HepG2 (cell line): Measurements from ENCODE around the gene PRR22. TPM values are rescaled to one million over a fixed set of nuclear protein-coding genes. Genes with fewer than 3 reads are reported as not detected.

ENCODE experiments used
- ATAC-seq: fragments of 200-7000 bp; cut with Tn5 transposase; 3 replicates; pipeline ENCODE4 v1.9.1; 2020; ENCODE audit warnings: mild to moderate bottlenecking, moderate library complexity
- BruUV-seq: library from RNA; stranded (reverse); fragments of 400-500 nt; replicated peaks from 2 replicates; lab custom pipeline; 2021; lab: Mats Ljungman, UMichigan
- CTCF ChIA-PET: fragments of 300-600 bp; formaldehyde crosslinking; extraction: SDS; loops from one replicate; lab custom pipeline; 2021; ENCODE audit warnings: low total read pairs, inconsistent platforms, low intra/inter-chr PET ratio; lab: Yijun Ruan, JAX
- POLR2A ChIA-PET: fragments of 350-600 bp; sonication (Branson Sonifier 250); formaldehyde crosslinking; loops from one replicate; lab custom pipeline; 2020; ENCODE audit warnings: antibody characterized with exemption, inconsistent platforms; lab: Yijun Ruan, JAX
- DNase-seq: peaks from one replicate; pipeline ENCODE4 v3.0.0-alpha.2; 2015; ENCODE audit warnings: low spot score
- FAIRE-seq: peaks from 3 replicates; lab custom pipeline; 2011; peaks lifted over from hg19 to GRCh38; lab: Jason Lieb, UNC
- H2AFZ ChIP-seq: one replicate; pipeline ENCODE4 v1.6.1; 2011; ENCODE audit warnings: low read length, inconsistent platforms
- H3K27ac ChIP-seq: fragments of 300-600 bp; 3 replicates; pipeline ENCODE4 v1.8.0; 2011; ENCODE audit warnings: mixed run types, mild to moderate bottlenecking, mixed read lengths, low read length, inconsistent platforms; ENCODE audit not compliant: insufficient read depth; ENCODE audit errors: extremely low read length
- H3K27me3 ChIP-seq, 2 experiments: fragments of 200-600 bp in 1 of 2; 2 replicates in 1 of 2; 3 replicates in 1 of 2; pipeline versions ENCODE4 v1.6.0 to v1.8.0; 2011; ENCODE audit warnings: low read length in 2 of 2, mild to moderate bottlenecking in 2 of 2, moderate library complexity in 2 of 2, inconsistent platforms in 1 of 2; ENCODE audit not compliant: insufficient read depth in 2 of 2, control insufficient read depth in 1 of 2
- H3K36me3 ChIP-seq, 2 experiments: fragments of 200-600 bp in 1 of 2; replicated peaks in 1 of 2; 2 replicates in 1 of 2; 3 replicates in 1 of 2; pipeline versions ENCODE4 v1.5.1 to v1.8.0; 2011; ENCODE audit warnings: low read length in 2 of 2, inconsistent platforms in 1 of 2; ENCODE audit not compliant: insufficient read depth in 2 of 2, control insufficient read depth in 1 of 2
- H3K4me1 ChIP-seq: 2 replicates; pipeline ENCODE4 v1.5.1; 2012; ENCODE audit warnings: low read length, inconsistent platforms; ENCODE audit not compliant: insufficient read depth
- H3K4me2 ChIP-seq: 2 replicates; pipeline ENCODE4 v1.6.0; 2011; ENCODE audit warnings: low read depth, low read length, inconsistent platforms
- H3K4me3 ChIP-seq, 3 experiments: fragments of 200-600 bp in 1 of 3; sonication (generic), shearing (Covaris generic) in 1 of 3; replicated peaks in 1 of 3; 2 replicates each; pipeline ENCODE4 v1.5.1; 2011 to 2016; ENCODE audit warnings: low read length in 3 of 3, inconsistent platforms in 2 of 3, low read depth in 2 of 3, mild to moderate bottlenecking in 2 of 3, control low read depth in 1 of 3, mixed read lengths in 1 of 3; ENCODE audit not compliant: insufficient read depth in 1 of 3
- H3K79me2 ChIP-seq: one replicate; pipeline ENCODE4 v1.6.1; 2011; ENCODE audit warnings: low read length, inconsistent platforms; ENCODE audit not compliant: insufficient read depth
- H3K9ac ChIP-seq: 2 replicates; pipeline ENCODE4 v1.6.0; 2011; ENCODE audit warnings: mild to moderate bottlenecking, low read depth, low read length, inconsistent platforms; ENCODE audit not compliant: insufficient read depth
- H3K9me3 ChIP-seq: 2 replicates; pipeline ENCODE4 v1.5.1; 2012; ENCODE audit warnings: mild to moderate bottlenecking, low read length
- H4K20me1 ChIP-seq: 2 replicates; pipeline ENCODE4 v1.6.0; 2011; ENCODE audit warnings: inconsistent platforms, mild to moderate bottlenecking, low read length, moderate library complexity; ENCODE audit not compliant: insufficient read depth
- MTF2 ChIP-seq: sonication (generic); formaldehyde crosslinking; IDR thresholded peaks from 2 replicates; pipeline ENCODE4 v1.5.0; 2020; ENCODE audit warnings: missing genetic modification reagents, borderline replicate concordance
- SMAD1 ChIP-seq: sonication (generic); formaldehyde crosslinking; IDR thresholded peaks from 2 replicates; pipeline ENCODE4 v1.4.0; 2020; ENCODE audit warnings: missing genetic modification reagents, low read depth, mild to moderate bottlenecking, borderline replicate concordance
- ZBTB14 ChIP-seq: sonication (generic); formaldehyde crosslinking; IDR thresholded peaks from 2 replicates; pipeline ENCODE4 v1.4.0; 2020; ENCODE audit warnings: missing genetic modification reagents
- ZBTB46 ChIP-seq: sonication (generic); formaldehyde crosslinking; IDR thresholded peaks from 2 replicates; pipeline ENCODE4 v1.4.0; 2020; ENCODE audit warnings: mild to moderate bottlenecking, missing genetic modification reagents, borderline replicate concordance
- ZNF160 ChIP-seq: sonication (generic); formaldehyde crosslinking; IDR thresholded peaks from 2 replicates; pipeline ENCODE4 v1.8.0; 2022; ENCODE audit warnings: mild to moderate bottlenecking, inconsistent platforms, missing genetic modification reagents
- ZNF232 ChIP-seq: sonication (generic); formaldehyde crosslinking; IDR thresholded peaks from 2 replicates; pipeline ENCODE4 v1.4.0; 2020; ENCODE audit warnings: missing genetic modification reagents, borderline replicate concordance
- ZNF30 ChIP-seq: sonication (generic); formaldehyde crosslinking; IDR thresholded peaks from 2 replicates; pipeline ENCODE4 v1.5.0; 2020; ENCODE audit warnings: mild to moderate bottlenecking, missing genetic modification reagents
- ZNF562 ChIP-seq: sonication (generic); formaldehyde crosslinking; IDR thresholded peaks from 2 replicates; pipeline ENCODE4 v1.8.0; 2022; ENCODE audit warnings: missing genetic modification reagents, borderline replicate concordance
- ZNF788 ChIP-seq: sonication (generic); formaldehyde crosslinking; IDR thresholded peaks from 2 replicates; pipeline ENCODE4 v1.5.0; 2020; ENCODE audit warnings: mild to moderate bottlenecking, missing genetic modification reagents, borderline replicate concordance
- WGBS: methylation state at CpG from one replicate; pipeline ENCODE4 v1.1.6; 2017; ENCODE audit warnings: low lambda C conversion rate; 5-methylcytosine and 5-hydroxymethylcytosine counted together
- in situ Hi-C: cut with HindIII; loops from 2 replicates; pipeline ENCODE4 v1.10.0; 2017; ENCODE audit warnings: low pct_unique_long_range_greater_than_20kb; ENCODE audit not compliant: extremely low pct_ligation_motif_present
- intact Hi-C: fragments of 100-400 bp; cut with micrococcal nuclease; formaldehyde crosslinking; loops from one replicate; pipeline ENCODE4 v1.10.0; 2022; ENCODE audit not compliant: unreplicated experiment
- polyA plus RNA-seq, 8 experiments: library from polyadenylated mRNA; depleted of rRNA in 3 of 8; stranded (reverse) in 7 of 8; unstranded in 1 of 8; fragments of >200 nt; fragmentation: Illumina TruSeq in 4 of 8; extraction: Trizol in 4 of 8; gene quantifications; 2 replicates each; pipeline versions ENCODE4 v1.2.1 to v1.2.3, GENCODE V29; 2011 to 2016; ENCODE audit warnings: low read depth in 4 of 8, missing spikeins in 1 of 8, mixed read lengths in 1 of 8; ENCODE audit not compliant: insufficient read depth in 1 of 8
- total RNA-seq, 5 experiments: library from RNA; depleted of rRNA; stranded (reverse); fragments of >200 nt; fragmentation: Illumina TruSeq; extraction: Trizol; gene quantifications; 2 replicates each; pipeline ENCODE4 v1.2.3, GENCODE V29; 2016; ENCODE audit warnings: low read depth in 1 of 5
- TF ChIP-seq, protein P1 (sequence below): sonication (generic); formaldehyde crosslinking; IDR thresholded peaks from 2 replicates; pipeline ENCODE4 v1.5.0; 2020; ENCODE audit warnings: mild to moderate bottlenecking, missing genetic modification reagents

The PRR22 gene
- total and polyA plus RNA-seq, 2 of the 13 experiments (the other 11 are each of a cell fraction or from before 2014, with no cell fraction given) = 0.84 to 2.3 TPM

DNA sequence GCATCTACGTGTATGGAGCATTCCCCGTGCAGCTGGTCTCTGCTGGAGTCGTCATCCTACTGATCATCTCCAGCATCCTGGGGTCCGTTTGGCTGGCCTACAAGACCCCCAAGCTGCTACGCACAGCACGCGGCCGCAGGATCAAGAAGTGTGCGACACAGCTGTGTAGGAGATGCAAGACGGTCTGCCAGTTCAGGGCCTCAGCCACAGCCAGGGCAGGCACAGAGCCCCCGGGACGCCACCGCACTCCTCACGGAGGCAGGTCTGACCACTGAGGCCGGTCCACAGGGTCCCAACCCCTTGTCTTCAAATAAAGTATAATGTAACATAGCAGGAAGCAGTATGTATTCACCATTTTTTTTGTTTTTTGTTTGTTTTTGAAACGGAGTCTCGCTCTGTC is 6.1 kb downstream of the PRR22 start:
- Histone ChIP-seq H3K79me2 (no peaks in the 10 kb centered on the region), H2AFZ (no peak overlapping the region), H3K9ac (no peak overlapping the region), H3K27me3 (peaks cover 0 to 7% of the 10 kb centered on the region in 2 experiments; a peak in 2 of 5 replicates), H3K36me3 (no peaks in the 10 kb centered on the region), H3K4me2 (no peak overlapping the region), H3K9me3 (no peaks in the 10 kb centered on the region), H3K4me3 (no peak overlapping the region), H3K4me1 (peaks cover 8% of the 10 kb centered on the region; the same call in 1 of the 2 replicates), H3K27ac (no peak overlapping the region), H4K20me1 (no peaks in the 10 kb centered on the region)
- WGBS = 61% methylated on average over 13 of the region's 17 CpGs
- TF ChIP-seq ZNF160 (CRISPR knock-in tag) (no peak), SMAD1 (CRISPR knock-in tag) (no peak), ZBTB14 (CRISPR knock-in tag) (no peak), ZNF30 (CRISPR knock-in tag) (no peak), ZNF232 (no peak), ZNF788 (no peak)
- FAIRE-seq (no peak), ATAC-seq (no peak), DNase-seq (no peak)
- BruUV-seq = no TSS peak
- ChIA-PET CTCF (no interaction called here), POLR2A (no interaction called here)
- in situ Hi-C loops (no loop called here), intact Hi-C loops (no loop called here)

DNA sequence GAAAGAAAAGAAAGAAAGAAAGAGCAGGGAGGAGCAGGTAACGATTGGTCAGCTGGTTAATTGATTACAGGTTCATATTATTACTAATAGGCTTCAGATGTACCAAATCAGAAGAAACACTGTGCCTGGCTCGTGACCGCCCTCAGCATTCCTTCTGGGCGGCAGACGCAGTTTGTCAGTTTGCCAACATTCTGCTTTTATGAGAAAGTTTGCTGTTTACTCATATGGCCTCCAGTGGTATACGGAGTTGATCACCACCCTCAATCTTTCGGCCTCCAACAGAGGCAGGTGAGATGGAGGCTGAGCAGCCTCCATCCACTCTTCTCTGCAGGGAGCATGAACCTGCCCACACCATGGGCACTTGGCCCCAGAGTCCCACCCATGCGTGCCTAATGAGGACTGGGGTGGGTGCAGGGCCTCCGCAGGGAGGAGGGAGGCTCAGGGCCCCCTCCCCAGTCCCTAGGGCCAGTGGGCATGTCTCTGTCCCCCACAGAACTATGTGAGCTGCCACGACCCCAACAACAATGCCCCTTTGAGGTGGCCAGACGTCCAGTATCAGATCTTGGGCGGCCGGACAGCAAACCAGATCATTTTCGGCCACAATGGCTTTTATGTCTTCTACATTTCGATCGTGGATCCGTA is 8.8 kb downstream of the PRR22 start:
- Histone ChIP-seq H4K20me1 (no peaks in the 10 kb centered on the region), H3K9me3 (no peaks in the 10 kb centered on the region), H3K9ac (no peak overlapping the region), H3K27ac (no peak overlapping the region), H2AFZ (no peak overlapping the region), H3K4me1 (peaks cover 9% of the 10 kb centered on the region; the same call in 1 of the 2 replicates), H3K4me2 (no peak overlapping the region; the same call in 1 of the 2 replicates), H3K4me3 (no peak overlapping the region), H3K27me3 (peaks cover 0 to 8% of the 10 kb centered on the region in 2 experiments; a peak in 2 of 5 replicates), H3K36me3 (no peaks in the 10 kb centered on the region), H3K79me2 (no peaks in the 10 kb centered on the region)
- ChIA-PET POLR2A (interaction anchor here (1.1 kb wide), 1 partner anchor 15 kb away, joined by 4 read pairs; no protein-coding TSS in a partner anchor), CTCF (interaction anchor here (2.5 kb wide), 1 partner anchor 18 kb away, joined by 8 read pairs; no protein-coding TSS in a partner anchor)
- FAIRE-seq (no peak), DNase-seq (no peak), ATAC-seq (no peak)
- in situ Hi-C loops (no loop called here), intact Hi-C loops (no loop called here)
- 35% methylated on average over 14 of the region's 17 CpGs for WGBS
- TF ChIP-seq, protein P1, sequence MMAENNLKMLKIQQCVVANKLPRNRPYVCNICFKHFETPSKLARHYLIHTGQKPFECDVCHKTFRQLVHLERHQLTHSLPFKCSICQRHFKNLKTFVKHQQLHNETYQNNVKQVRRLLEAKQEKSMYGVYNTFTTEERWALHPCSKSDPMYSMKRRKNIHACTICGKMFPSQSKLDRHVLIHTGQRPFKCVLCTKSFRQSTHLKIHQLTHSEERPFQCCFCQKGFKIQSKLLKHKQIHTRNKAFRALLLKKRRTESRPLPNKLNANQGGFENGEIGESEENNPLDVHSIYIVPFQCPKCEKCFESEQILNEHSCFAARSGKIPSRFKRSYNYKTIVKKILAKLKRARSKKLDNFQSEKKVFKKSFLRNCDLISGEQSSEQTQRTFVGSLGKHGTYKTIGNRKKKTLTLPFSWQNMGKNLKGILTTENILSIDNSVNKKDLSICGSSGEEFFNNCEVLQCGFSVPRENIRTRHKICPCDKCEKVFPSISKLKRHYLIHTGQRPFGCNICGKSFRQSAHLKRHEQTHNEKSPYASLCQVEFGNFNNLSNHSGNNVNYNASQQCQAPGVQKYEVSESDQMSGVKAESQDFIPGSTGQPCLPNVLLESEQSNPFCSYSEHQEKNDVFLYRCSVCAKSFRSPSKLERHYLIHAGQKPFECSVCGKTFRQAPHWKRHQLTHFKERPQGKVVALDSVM (CRISPR knock-in tag) = peak; percentile 92
- TF ChIP-seq ZNF562 = no peak
- no peak for TF ChIP-seq MTF2 (CRISPR knock-in tag)
- TF ChIP-seq ZBTB46 (CRISPR knock-in tag) = no peak
- no TSS peak for BruUV-seq
